H1 (cell line): ENCODE results near the gene TNC. TPM values are rescaled to one million over a fixed set of nuclear protein-coding genes. Genes with fewer than 3 reads are reported as not detected.

Experiments used
- CTCF ChIA-PET: fragments of 300-600 bp; sonication (Branson Sonifier 250); formaldehyde crosslinking; loops from one replicate; lab custom pipeline; 2021; ENCODE audit not compliant: partially characterized antibody; lab: Charles Lee
- POLR2A ChIA-PET: fragments of 300-600 bp; sonication (Branson Sonifier 250); formaldehyde crosslinking; loops from one replicate; lab custom pipeline; 2021; ENCODE audit warnings: inconsistent platforms; ENCODE audit not compliant: partially characterized antibody; lab: Charles Lee
- DNase-seq, 2 experiments: peaks; one replicate each; pipeline versions ENCODE4 v3.0.0 to v3.0.0-alpha.2; 2010 to 2022; ENCODE audit warnings: low spot score in 2 of 2, low read depth in 1 of 2, mixed read lengths in 1 of 2
- FAIRE-seq: peaks from 2 replicates; lab custom pipeline; 2011; peaks lifted over from hg19 to GRCh38; lab: Jason Lieb, UNC
- H2AFZ ChIP-seq: 2 replicates; pipeline ENCODE4 v1.8.1; 2012; ENCODE audit warnings: low read length, inconsistent platforms
- H2AK5ac ChIP-seq: 2 replicates; pipeline ENCODE4 v1.6.1; 2013; ENCODE audit warnings: low read depth, low read length
- H2BK120ac ChIP-seq: replicated peaks from 2 replicates; pipeline ENCODE3; 2013; ENCODE audit warnings: low read depth, low read length, inconsistent platforms
- H2BK12ac ChIP-seq: 2 replicates; pipeline ENCODE4 v1.6.1; 2013; ENCODE audit warnings: low read depth, low read length
- H2BK15ac ChIP-seq: 2 replicates; pipeline ENCODE4 v1.6.1; 2013; ENCODE audit warnings: low read length
- H2BK20ac ChIP-seq: 2 replicates; pipeline ENCODE4 v1.6.1; 2013; ENCODE audit warnings: low read length
- H2BK5ac ChIP-seq: 2 replicates; pipeline ENCODE4 v1.6.1; 2013; ENCODE audit warnings: low read depth, low read length
- H3K14ac ChIP-seq: 2 replicates; pipeline ENCODE4 v1.6.1; 2013; ENCODE audit warnings: inconsistent platforms; ENCODE audit not compliant: insufficient read length
- H3K18ac ChIP-seq: 2 replicates; pipeline ENCODE4 v1.6.1; 2013; ENCODE audit warnings: low read length; ENCODE audit errors: extremely low read depth
- H3K23ac ChIP-seq: 2 replicates; pipeline ENCODE4 v1.6.1; 2013; ENCODE audit warnings: inconsistent platforms; ENCODE audit not compliant: insufficient read length
- H3K23me2 ChIP-seq: 2 replicates; pipeline ENCODE4 v1.6.1; 2013; ENCODE audit warnings: low read depth, low read length
- H3K27ac ChIP-seq: 2 replicates; pipeline ENCODE4 v1.6.1; 2011; ENCODE audit warnings: low read depth, low read length, inconsistent platforms
- H3K27me3 ChIP-seq, 4 experiments: replicated peaks in 1 of 4; 1 replicate in 1 of 4; 2 replicates in 3 of 4; pipeline versions ENCODE4 v1.6.1 to v1.8.1; 2011 to 2013; ENCODE audit warnings: low read length in 3 of 4, mild to moderate bottlenecking in 3 of 4, inconsistent platforms in 2 of 4, mixed read lengths in 2 of 4, moderate library complexity in 1 of 4; ENCODE audit not compliant: control insufficient read depth in 3 of 4, insufficient read depth in 3 of 4; ENCODE audit errors: extremely low read depth in 1 of 4
- H3K36me3 ChIP-seq, 4 experiments: 2 replicates each; pipeline versions ENCODE4 v1.6.1 to v1.8.1; 2011 to 2013; ENCODE audit warnings: mild to moderate bottlenecking in 4 of 4, low read length in 3 of 4, moderate library complexity in 2 of 4, control low read depth in 1 of 4, inconsistent platforms in 1 of 4; ENCODE audit not compliant: insufficient read depth in 4 of 4, control insufficient read depth in 2 of 4
- H3K4ac ChIP-seq: replicated peaks from 2 replicates; pipeline ENCODE3; 2013; ENCODE audit warnings: low read length, low read depth, mixed read lengths, inconsistent platforms; ENCODE audit not compliant: insufficient read length
- H3K4me1 ChIP-seq, 4 experiments: replicated peaks in 1 of 4; 1 replicate in 1 of 4; 2 replicates in 3 of 4; pipeline versions ENCODE4 v1.6.1 to v1.8.1; 2011 to 2013; ENCODE audit warnings: low read length in 3 of 4, inconsistent platforms in 2 of 4, mixed read lengths in 1 of 4; ENCODE audit not compliant: insufficient read depth in 4 of 4, control insufficient read depth in 3 of 4
- H3K4me2 ChIP-seq, 2 experiments: 2 replicates each; pipeline versions ENCODE4 v1.6.1 to v1.8.1; 2011 to 2013; ENCODE audit warnings: low read depth in 2 of 2, low read length in 2 of 2, control low read depth in 1 of 2, inconsistent platforms in 1 of 2, mild to moderate bottlenecking in 1 of 2; ENCODE audit not compliant: insufficient read depth in 1 of 2
- H3K4me3 ChIP-seq, 4 experiments: fragments of 200-600, 300-600 bp in 1 of 4; sonication (generic), shearing (Covaris generic), sonication (Bioruptor Twin) in 1 of 4; 2 replicates each; pipeline versions ENCODE4 v1.5.1 to v1.8.1; 2011 to 2016; ENCODE audit warnings: low read length in 4 of 4, low read depth in 3 of 4, control low read depth in 2 of 4, inconsistent platforms in 2 of 4, mild to moderate bottlenecking in 2 of 4, mixed read lengths in 1 of 4, moderate library complexity in 1 of 4; ENCODE audit not compliant: insufficient read depth in 2 of 4; ENCODE audit errors: extremely low read depth in 1 of 4
- H3K56ac ChIP-seq: replicated peaks from 2 replicates; pipeline ENCODE3; 2013; ENCODE audit warnings: low read depth, mild to moderate bottlenecking, mixed read lengths, low read length, inconsistent platforms; ENCODE audit not compliant: insufficient read length
- H3K79me1 ChIP-seq: 2 replicates; pipeline ENCODE4 v1.6.1; 2013; ENCODE audit warnings: low read depth, low read length, control low read depth
- H3K79me2 ChIP-seq, 2 experiments: 2 replicates each; pipeline versions ENCODE4 v1.6.1 to v1.8.1; 2012 to 2013; ENCODE audit warnings: low read length in 2 of 2, mild to moderate bottlenecking in 2 of 2, inconsistent platforms in 1 of 2; ENCODE audit not compliant: insufficient read depth in 2 of 2, control insufficient read depth in 1 of 2
- H3K9ac ChIP-seq, 4 experiments: replicated peaks in 1 of 4; 1 replicate in 1 of 4; 2 replicates in 3 of 4; pipeline versions ENCODE4 v1.6.1 to v1.8.1; 2011 to 2013; ENCODE audit warnings: low read depth in 3 of 4, low read length in 3 of 4, control low read depth in 2 of 4, mild to moderate bottlenecking in 2 of 4, moderate library complexity in 2 of 4, inconsistent platforms in 1 of 4; ENCODE audit errors: extremely low read depth in 1 of 4
- H3K9me3 ChIP-seq, 2 experiments: 2 replicates each; pipeline versions ENCODE4 v1.6.1 to v1.8.1; 2012 to 2013; ENCODE audit warnings: mild to moderate bottlenecking in 2 of 2, moderate library complexity in 2 of 2, control low read depth in 1 of 2, inconsistent platforms in 1 of 2, low read depth in 1 of 2, low read length in 1 of 2, mixed read lengths in 1 of 2; ENCODE audit not compliant: insufficient read depth in 2 of 2
- H4K20me1 ChIP-seq, 2 experiments: replicated peaks in 1 of 2; 2 replicates each; pipeline versions ENCODE3 to v1.8.1; 2011 to 2013; ENCODE audit warnings: inconsistent platforms in 2 of 2, low read length in 2 of 2, mild to moderate bottlenecking in 1 of 2; ENCODE audit not compliant: insufficient read depth in 2 of 2, control insufficient read depth in 1 of 2
- H4K5ac ChIP-seq: 2 replicates; pipeline ENCODE4 v1.6.1; 2013; ENCODE audit warnings: low read length, low read depth, mixed read lengths, inconsistent platforms; ENCODE audit not compliant: insufficient read length
- H4K8ac ChIP-seq: 2 replicates; pipeline ENCODE4 v1.8.0; 2013; ENCODE audit warnings: mild to moderate bottlenecking, moderate library complexity, low read length, inconsistent platforms; ENCODE audit not compliant: insufficient read depth; ENCODE audit errors: extremely low read depth
- H4K91ac ChIP-seq: replicated peaks from 2 replicates; pipeline ENCODE3; 2013; ENCODE audit warnings: low read length, mixed read lengths, inconsistent platforms; ENCODE audit not compliant: insufficient read length
- NRF1 ChIP-seq: IDR thresholded peaks from 2 replicates; pipeline ENCODE4 v1.6.1; 2011; ENCODE audit warnings: mild to moderate bottlenecking, low read depth, low read length, improper control_type of control experiment
- POLR2A ChIP-seq, 2 experiments: IDR thresholded peaks; 1 replicate in 1 of 2; 2 replicates in 1 of 2; pipeline ENCODE4 v1.6.1; 2011; ENCODE audit warnings: low read depth in 2 of 2, low read length in 2 of 2, mild to moderate bottlenecking in 2 of 2; ENCODE audit errors: control extremely low read depth in 1 of 2
- RXRA ChIP-seq: IDR thresholded peaks from 2 replicates; pipeline ENCODE4 v1.6.1; 2011; ENCODE audit warnings: low read depth, mild to moderate bottlenecking, low read length, moderate library complexity; ENCODE audit not compliant: insufficient read depth
- TCF12 ChIP-seq: IDR thresholded peaks from 2 replicates; pipeline ENCODE4 v1.6.1; 2011; ENCODE audit warnings: low read depth, mild to moderate bottlenecking, low read length
- WGBS, 2 experiments: shearing (Covaris generic) in 1 of 2; methylation state at CpG; one replicate each; pipeline versions ENCODE4 v1.1.6 to v1.1.7; 2013 to 2015; ENCODE audit warnings: low lambda C conversion rate in 2 of 2, mixed read lengths in 2 of 2, inconsistent platforms in 1 of 2, low coverage in 1 of 2, missing lambda C conversion rate in 1 of 2; ENCODE audit not compliant: insufficient replicate concordance in 2 of 2, insufficient coverage in 1 of 2, insufficient read length in 1 of 2; ENCODE audit errors: extremely low coverage in 1 of 2, missing lambda C conversion rate in 1 of 2; 5-methylcytosine and 5-hydroxymethylcytosine counted together
- polyA plus RNA-seq, 7 experiments: library from polyadenylated mRNA; depleted of rRNA in 3 of 7; stranded (reverse) in 5 of 7; unstranded in 2 of 7; fragments of >200 nt in 5 of 7; fragments of 200-250 nt in 2 of 7; gene quantifications; 1 replicate in 5 of 7; 2 replicates in 1 of 7; 4 replicates in 1 of 7; pipeline versions ENCODE4 v1.2.1 to v1.2.3, GENCODE V29; 2011 to 2013; ENCODE audit warnings: missing spikeins in 2 of 7, mixed read lengths in 2 of 7
- total RNA-seq: library from RNA; stranded (reverse); fragmentation: NEBNext Ultra II Directional; extraction: Animal tissue kit (Norgen Biotek cat#: 25700); gene quantifications from 2 replicates; pipeline ENCODE4 v1.2.1, GENCODE V29; 2021
- TF ChIP-seq, protein P1 (sequence below): IDR thresholded peaks from 2 replicates; pipeline ENCODE4 v1.6.1; 2011; ENCODE audit warnings: low read depth, mild to moderate bottlenecking, low read length; ENCODE audit not compliant: insufficient read depth
- TF ChIP-seq, protein P2 (sequence below): IDR thresholded peaks from 2 replicates; pipeline ENCODE4 v1.6.1; 2011; ENCODE audit warnings: low read length, improper control_type of control experiment

Gene TNC
- total and polyA plus RNA-seq, 2 of the 8 experiments (the other 6 are each of a cell fraction or from before 2014, with no cell fraction given): 6.2 to 11.4 TPM

- TF ChIP-seq TCF12 (no peak), POLR2A (IDR thresholded peaks at IDR 0.05; ENCODE audit: control extremely low read depth in 1 of 2, low read depth in 2 of 2, low read length in 2 of 2) (no peak), NRF1 (no peak), RXRA (no peak)
- TF ChIP-seq, protein P1, sequence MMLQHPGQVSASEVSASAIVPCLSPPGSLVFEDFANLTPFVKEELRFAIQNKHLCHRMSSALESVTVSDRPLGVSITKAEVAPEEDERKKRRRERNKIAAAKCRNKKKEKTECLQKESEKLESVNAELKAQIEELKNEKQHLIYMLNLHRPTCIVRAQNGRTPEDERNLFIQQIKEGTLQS: no peak
- TF ChIP-seq, protein P2, sequence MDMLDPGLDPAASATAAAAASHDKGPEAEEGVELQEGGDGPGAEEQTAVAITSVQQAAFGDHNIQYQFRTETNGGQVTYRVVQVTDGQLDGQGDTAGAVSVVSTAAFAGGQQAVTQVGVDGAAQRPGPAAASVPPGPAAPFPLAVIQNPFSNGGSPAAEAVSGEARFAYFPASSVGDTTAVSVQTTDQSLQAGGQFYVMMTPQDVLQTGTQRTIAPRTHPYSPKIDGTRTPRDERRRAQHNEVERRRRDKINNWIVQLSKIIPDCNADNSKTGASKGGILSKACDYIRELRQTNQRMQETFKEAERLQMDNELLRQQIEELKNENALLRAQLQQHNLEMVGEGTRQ: no peak
- TF ChIP-seq, all 59 proteins: peak for 0
- Histone ChIP-seq H2AFZ (no peak overlapping the region), H2BK120ac (no peak overlapping the region), H4K20me1 (no peaks in the 10 kb centered on the region), H2BK20ac (0 out of 2 replicates have a peak overlapping the region, but pooled peaks have one; percentile 15), H3K79me1 (no peaks in the 10 kb centered on the region), H3K9ac (no peak overlapping the region), H3K18ac (no peak overlapping the region), H3K4me2 (no peak overlapping the region), H3K27ac (no peak overlapping the region), H2BK15ac (no peak overlapping the region), H3K27me3 (no peaks in the 10 kb centered on the region), H3K56ac (no peak overlapping the region), H2BK12ac (no peak overlapping the region), H3K4me3 (no peak overlapping the region), H4K8ac (no peak overlapping the region), H4K91ac (no peak overlapping the region), H3K23me2 (no peaks in the 10 kb centered on the region; the same call in 1 of the 2 replicates), H3K4me1 (peaks cover 0 to 5% (median 1%) of the 10 kb centered on the region in 4 experiments; a peak in 1 of 7 replicates), H3K14ac (no peak overlapping the region), H3K23ac (no peak overlapping the region), H3K9me3 (no peaks in the 10 kb centered on the region), H3K79me2 (no peaks in the 10 kb centered on the region), H3K36me3 (no peaks in the 10 kb centered on the region), H3K4ac (no peak overlapping the region), H4K5ac (no peak overlapping the region), H2AK5ac (no peak overlapping the region), H2BK5ac (no peak overlapping the region)
- ChIA-PET POLR2A (no interaction called here), CTCF (no interaction called here)
- FAIRE-seq (no peak), DNase-seq (no peak)
- 100% methylated on average over 1 of the region's 1 CpG; no CpG with 5 or more reads in 1 of the 2 experiments for WGBS, 2 experiments
Observed at GRCh38 chr9:115162946-115163345, 45.0 kb upstream of the TNC start.
